Activated CD4-positive, alpha-beta T cell treated with anti-CD3 and anti-CD28 coated beads, Interleukin-2, amount 50 U/mL, for 48 hours (primary cell): ENCODE data around the gene CPNE7.
A peak's percentile ranks its signal among the peaks of the same experiment; 100 is the strongest.
"Not testable (repeated sequence)": the region's sequence is repeated elsewhere in the genome, so short reads cannot be mapped to it uniquely, and the experiment has no call there.

Experiments
- DNase-seq, 2 experiments: peaks; one replicate each; pipeline ENCODE4 v3.0.0-alpha.2; 2020

CPNE7 gene

GRCh38 chr16:89584768-89585549 is 9.4 kb downstream of the CPNE7 start:
- no peak for DNase-seq

- no peak for DNase-seq
These were observed 10.7 kb downstream of the CPNE7 start for GRCh38 chr16:89586218-89586617.

- no peak for DNase-seq
These were observed 11.3 kb downstream of the CPNE7 start for GRCh38 chr16:89586853-89587252.

- not testable (repeated sequence) for DNase-seq
These were observed 12.1 kb downstream of the CPNE7 start for GRCh38 chr16:89587676-89588075.

- DNase-seq = no peak
These were observed 13.0 kb downstream of the CPNE7 start for GRCh38 chr16:89588413-89589109.

GRCh38 chr16:89589241-89589926 is 13.8 kb downstream of the CPNE7 start:
- no peak for DNase-seq

GRCh38 chr16:89593841-89594240 is 18.3 kb downstream of the CPNE7 start:
- no peak for DNase-seq

GRCh38 chr16:89595330-89596060 is 19.9 kb downstream of the CPNE7 start:
- no peak for DNase-seq

GRCh38 chr16:89596061-89596689 is 20.6 kb downstream of the CPNE7 start:
- DNase-seq = no peak

- no peak for DNase-seq
These were observed 21.5 kb downstream of the CPNE7 start for GRCh38 chr16:89596957-89597649.

- no peak for DNase-seq
These were observed 22.6 kb downstream of the CPNE7 start for GRCh38 chr16:89598199-89598598.

GRCh38 chr16:89599451-89599858 is 23.9 kb downstream of the CPNE7 start:
- DNase-seq = peak; percentile 49 to 61

- no peak for DNase-seq
These were observed 24.3 kb downstream of the CPNE7 start for GRCh38 chr16:89599902-89600301.

GRCh38 chr16:89600427-89600826 is 24.9 kb downstream of the CPNE7 start:
- no peak for DNase-seq

GRCh38 chr16:89600956-89601355 is 25.4 kb downstream of the CPNE7 start:
- DNase-seq = no peak

GRCh38 chr16:89601906-89602272 is 26.3 kb downstream of the CPNE7 start:
- DNase-seq = no peak

- peak; percentile 70 to 72 for DNase-seq
These were observed 26.9 kb downstream of the CPNE7 start for GRCh38 chr16:89602273-89602951.

GRCh38 chr16:89602952-89603590 is 27.5 kb downstream of the CPNE7 start:
- no peak for DNase-seq

- no peak for DNase-seq
These were observed 29.2 kb downstream of the CPNE7 start for GRCh38 chr16:89604764-89605163.

- DNase-seq = no peak
These were observed 29.8 kb downstream of the CPNE7 start for GRCh38 chr16:89605186-89605970.
